ENCODE data around the gene RPL5. TPM values are rescaled to one million over a fixed set of nuclear protein-coding genes. Genes with fewer than 3 reads are reported as not detected.
A peak's percentile ranks its signal among the peaks of the same experiment; 100 is the strongest.

RPL5 gene
- total RNA-seq, 1 donor from 2014 or later: 711 TPM

- intact Hi-C loops (cut with DNase I): no loop called here
- no peak overlapping the region for H3K27ac ChIP-seq
- TF ChIP-seq, protein P1, sequence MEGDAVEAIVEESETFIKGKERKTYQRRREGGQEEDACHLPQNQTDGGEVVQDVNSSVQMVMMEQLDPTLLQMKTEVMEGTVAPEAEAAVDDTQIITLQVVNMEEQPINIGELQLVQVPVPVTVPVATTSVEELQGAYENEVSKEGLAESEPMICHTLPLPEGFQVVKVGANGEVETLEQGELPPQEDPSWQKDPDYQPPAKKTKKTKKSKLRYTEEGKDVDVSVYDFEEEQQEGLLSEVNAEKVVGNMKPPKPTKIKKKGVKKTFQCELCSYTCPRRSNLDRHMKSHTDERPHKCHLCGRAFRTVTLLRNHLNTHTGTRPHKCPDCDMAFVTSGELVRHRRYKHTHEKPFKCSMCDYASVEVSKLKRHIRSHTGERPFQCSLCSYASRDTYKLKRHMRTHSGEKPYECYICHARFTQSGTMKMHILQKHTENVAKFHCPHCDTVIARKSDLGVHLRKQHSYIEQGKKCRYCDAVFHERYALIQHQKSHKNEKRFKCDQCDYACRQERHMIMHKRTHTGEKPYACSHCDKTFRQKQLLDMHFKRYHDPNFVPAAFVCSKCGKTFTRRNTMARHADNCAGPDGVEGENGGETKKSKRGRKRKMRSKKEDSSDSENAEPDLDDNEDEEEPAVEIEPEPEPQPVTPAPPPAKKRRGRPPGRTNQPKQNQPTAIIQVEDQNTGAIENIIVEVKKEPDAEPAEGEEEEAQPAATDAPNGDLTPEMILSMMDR (IDR thresholded peaks at IDR 0.05): no peak
- DNase-seq: no peak
- H3K4me3 ChIP-seq: no peak overlapping the region
- no peaks in the 10 kb centered on the region for H3K36me3 ChIP-seq
- H3K27me3 ChIP-seq: no peaks in the 10 kb centered on the region
- no peaks in the 10 kb centered on the region for H3K4me1 ChIP-seq
- no peak for ATAC-seq
- no peaks in the 10 kb centered on the region for H3K9me3 ChIP-seq
These were observed 46.0 kb downstream of the RPL5 start for GRCh38 chr1:92877792-92878191.

DNA sequence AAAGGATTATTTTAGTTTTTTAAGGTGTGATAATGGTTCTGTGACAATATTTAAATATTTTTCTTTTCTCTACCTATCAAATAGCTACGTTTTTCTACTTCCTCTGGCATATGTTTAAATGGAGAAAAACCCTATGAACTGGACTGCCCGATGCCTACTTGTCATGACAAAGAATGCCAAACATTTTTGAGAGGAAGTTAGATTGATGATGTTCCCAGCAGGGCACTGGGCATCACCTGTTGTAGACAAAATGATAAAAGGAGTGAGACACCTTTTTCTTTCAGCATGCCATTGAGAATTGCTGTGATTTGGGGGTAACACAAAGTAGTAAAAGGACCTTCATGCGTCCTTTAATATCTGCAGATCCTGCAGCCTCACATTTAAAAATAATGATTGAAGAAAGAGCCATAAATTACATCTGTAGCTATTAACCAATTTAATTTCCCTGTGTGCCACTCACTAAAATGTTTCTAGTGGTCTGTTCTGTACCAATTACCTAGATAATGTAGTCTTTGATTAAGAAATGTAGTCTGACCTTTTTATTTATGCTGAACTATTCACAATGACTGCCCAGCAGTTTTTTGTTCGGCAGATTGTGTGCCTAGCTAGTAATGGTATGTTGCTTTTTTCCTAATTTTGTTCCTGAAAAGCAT lies 47.6 kb downstream of the RPL5 start:
- intact Hi-C loops (cut with DNase I): no loop called here
- TF ChIP-seq, protein P1 (IDR thresholded peaks at IDR 0.05): no peak
- Histone ChIP-seq H3K9me3 (no peaks in the 10 kb centered on the region), H3K4me3 (no peak overlapping the region), H3K27me3 (no peaks in the 10 kb centered on the region), H3K4me1 (no peaks in the 10 kb centered on the region), H3K27ac (no peak overlapping the region), H3K36me3 (no peaks in the 10 kb centered on the region)
- ATAC-seq (no peak), DNase-seq (no peak)

DNA sequence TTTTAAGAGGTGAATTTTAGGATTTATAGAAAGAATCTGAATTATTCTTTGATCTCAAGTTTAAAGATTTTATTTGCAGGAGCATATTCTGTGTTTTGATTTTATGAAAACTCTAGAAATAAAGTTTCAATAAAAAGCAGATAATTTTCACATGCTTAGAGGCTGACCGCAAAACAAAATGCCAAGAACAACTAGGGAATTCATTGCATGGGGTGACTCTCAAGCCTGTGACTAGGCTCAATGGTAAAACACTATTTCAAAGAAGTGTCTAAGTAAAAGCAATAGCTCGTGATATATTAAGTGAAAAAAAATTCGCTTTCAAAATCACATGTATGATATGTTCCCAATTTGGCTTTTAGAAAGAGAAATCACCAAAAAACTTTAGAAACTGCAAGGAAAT lies 49.6 kb downstream of the RPL5 start:
- Histone ChIP-seq H3K4me3 (no peak overlapping the region), H3K4me1 (no peaks in the 10 kb centered on the region), H3K27ac (no peak overlapping the region), H3K9me3 (no peaks in the 10 kb centered on the region), H3K36me3 (no peaks in the 10 kb centered on the region), H3K27me3 (no peaks in the 10 kb centered on the region)
- DNase-seq: no peak
- TF ChIP-seq, protein P1 (IDR thresholded peaks at IDR 0.05): no peak
- no peak for ATAC-seq
- intact Hi-C loops (cut with DNase I): no loop called here

- Histone ChIP-seq H3K36me3 (no peaks in the 10 kb centered on the region), H3K4me3 (no peak overlapping the region), H3K9me3 (no peaks in the 10 kb centered on the region), H3K27me3 (no peaks in the 10 kb centered on the region), H3K4me1 (no peaks in the 10 kb centered on the region), H3K27ac (no peak overlapping the region)
- intact Hi-C loops (cut with DNase I): no loop called here
- TF ChIP-seq, protein P1 (IDR thresholded peaks at IDR 0.05): no peak
- ATAC-seq (peak; percentile 77), DNase-seq (no peak)
These were observed 51.0 kb downstream of the RPL5 start for GRCh38 chr1:92882819-92883218.

GRCh38 chr1:92883297-92883696 lies 51.5 kb downstream of the RPL5 start:
- ATAC-seq (no peak), DNase-seq (no peak)
- Histone ChIP-seq H3K27me3 (no peaks in the 10 kb centered on the region), H3K4me3 (no peak overlapping the region), H3K36me3 (no peaks in the 10 kb centered on the region), H3K4me1 (no peaks in the 10 kb centered on the region), H3K27ac (no peak overlapping the region), H3K9me3 (no peaks in the 10 kb centered on the region)
- intact Hi-C loops (cut with DNase I): no loop called here
- TF ChIP-seq, protein P1 (IDR thresholded peaks at IDR 0.05): no peak

DNA sequence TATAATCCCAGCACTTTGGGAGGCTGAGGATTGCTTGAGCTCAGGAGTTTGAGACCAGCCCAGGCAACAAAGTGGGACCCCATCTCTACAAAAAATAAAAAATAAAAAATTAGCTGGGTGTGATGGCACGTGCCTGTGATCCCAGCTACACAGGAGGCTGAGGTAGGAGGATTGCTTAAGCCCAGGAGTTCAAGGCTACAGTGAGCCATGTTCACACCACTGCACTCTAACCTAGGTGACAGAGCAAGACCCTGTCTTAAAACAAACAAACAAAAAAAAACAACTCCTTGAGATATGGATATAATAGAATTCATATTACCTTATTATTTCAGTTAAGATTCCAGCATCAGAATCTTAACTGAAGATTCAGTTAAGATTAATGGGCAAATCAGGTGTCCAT lies 52.4 kb downstream of the RPL5 start:
- H3K4me3 ChIP-seq: no peak overlapping the region
- no peaks in the 10 kb centered on the region for H3K9me3 ChIP-seq
- TF ChIP-seq, protein P1 (IDR thresholded peaks at IDR 0.05): no peak
- intact Hi-C loops (cut with DNase I): no loop called here
- ATAC-seq (no peak), DNase-seq (no peak)
- no peak overlapping the region for H3K27ac ChIP-seq
- no peaks in the 10 kb centered on the region for H3K27me3 ChIP-seq
- no peaks in the 10 kb centered on the region for H3K4me1 ChIP-seq
- H3K36me3 ChIP-seq: no peaks in the 10 kb centered on the region
